ENCODE data around the gene FUT7.

The FUT7 gene

DNA sequence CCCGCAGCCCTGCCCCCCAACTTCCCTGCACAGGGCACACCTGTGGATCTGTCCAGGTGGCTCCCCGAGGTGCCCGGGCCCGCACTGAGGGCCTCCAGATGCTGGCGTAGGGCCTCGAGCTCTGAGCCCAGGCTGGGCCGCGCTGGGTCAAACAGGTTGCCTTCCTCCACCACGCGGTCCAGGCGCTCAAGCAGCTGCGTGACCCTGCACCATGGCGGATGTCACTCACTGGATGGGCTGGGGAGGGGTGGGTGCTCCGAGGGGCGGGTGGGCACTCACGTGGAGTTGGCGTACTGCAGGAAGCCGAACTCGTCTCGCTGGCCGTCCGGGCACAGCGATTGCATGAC, 9.3 kb downstream of the FUT7 start:
- in situ Hi-C loops (cut with HindIII; ENCODE audit: low sequenced_read_pairs) = no loop called here
- DNase-seq (ENCODE audit: low read depth, low spot score) = no peak
- H3K4me3 ChIP-seq (ENCODE audit: low read depth, low read length) = no peak overlapping the region
- TF ChIP-seq, protein P1, sequence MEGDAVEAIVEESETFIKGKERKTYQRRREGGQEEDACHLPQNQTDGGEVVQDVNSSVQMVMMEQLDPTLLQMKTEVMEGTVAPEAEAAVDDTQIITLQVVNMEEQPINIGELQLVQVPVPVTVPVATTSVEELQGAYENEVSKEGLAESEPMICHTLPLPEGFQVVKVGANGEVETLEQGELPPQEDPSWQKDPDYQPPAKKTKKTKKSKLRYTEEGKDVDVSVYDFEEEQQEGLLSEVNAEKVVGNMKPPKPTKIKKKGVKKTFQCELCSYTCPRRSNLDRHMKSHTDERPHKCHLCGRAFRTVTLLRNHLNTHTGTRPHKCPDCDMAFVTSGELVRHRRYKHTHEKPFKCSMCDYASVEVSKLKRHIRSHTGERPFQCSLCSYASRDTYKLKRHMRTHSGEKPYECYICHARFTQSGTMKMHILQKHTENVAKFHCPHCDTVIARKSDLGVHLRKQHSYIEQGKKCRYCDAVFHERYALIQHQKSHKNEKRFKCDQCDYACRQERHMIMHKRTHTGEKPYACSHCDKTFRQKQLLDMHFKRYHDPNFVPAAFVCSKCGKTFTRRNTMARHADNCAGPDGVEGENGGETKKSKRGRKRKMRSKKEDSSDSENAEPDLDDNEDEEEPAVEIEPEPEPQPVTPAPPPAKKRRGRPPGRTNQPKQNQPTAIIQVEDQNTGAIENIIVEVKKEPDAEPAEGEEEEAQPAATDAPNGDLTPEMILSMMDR (IDR thresholded peaks at IDR 0.05; ENCODE audit: low read depth, low read length) = no peak

DNA sequence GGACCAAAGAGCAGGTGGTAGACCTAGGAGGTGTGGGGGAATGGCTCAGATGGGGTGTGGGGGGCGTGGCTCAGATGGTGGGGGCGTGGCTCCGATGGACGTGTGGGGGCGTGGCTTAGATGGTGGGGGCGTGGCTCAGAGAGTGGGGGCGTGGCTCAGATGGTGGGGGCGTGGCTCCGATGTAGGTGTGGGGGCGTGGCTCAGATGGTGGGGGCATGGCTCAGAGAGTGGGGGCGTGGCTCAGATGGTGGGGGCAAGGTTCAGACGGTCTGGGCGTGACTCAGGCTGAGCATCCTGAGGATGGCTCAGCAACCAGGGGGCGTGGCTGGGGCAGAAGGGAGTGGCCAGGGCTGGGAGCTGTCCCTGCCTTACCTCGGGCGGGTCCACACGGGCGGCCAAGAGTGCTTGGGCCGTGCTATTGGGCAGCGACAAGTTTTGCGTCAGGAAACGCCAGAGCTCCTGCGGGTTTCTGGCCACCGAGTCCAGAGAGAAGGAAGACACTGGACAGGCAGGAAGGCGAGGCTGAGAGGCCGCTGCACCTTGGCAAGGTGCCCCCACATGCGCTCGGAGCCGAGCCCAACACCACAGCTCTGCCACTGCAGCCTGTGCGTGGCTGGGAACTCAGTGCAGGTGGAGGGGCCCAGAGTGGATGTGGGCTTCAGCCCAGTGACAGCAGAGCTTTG, 9.8 kb downstream of the FUT7 start:
- in situ Hi-C loops (cut with HindIII; ENCODE audit: low sequenced_read_pairs) = no loop called here
- H3K4me3 ChIP-seq (ENCODE audit: low read depth, low read length) = no peak overlapping the region
- TF ChIP-seq, protein P1 (IDR thresholded peaks at IDR 0.05; ENCODE audit: low read depth, low read length) = no peak
- DNase-seq (ENCODE audit: low read depth, low spot score) = no peak

DNA sequence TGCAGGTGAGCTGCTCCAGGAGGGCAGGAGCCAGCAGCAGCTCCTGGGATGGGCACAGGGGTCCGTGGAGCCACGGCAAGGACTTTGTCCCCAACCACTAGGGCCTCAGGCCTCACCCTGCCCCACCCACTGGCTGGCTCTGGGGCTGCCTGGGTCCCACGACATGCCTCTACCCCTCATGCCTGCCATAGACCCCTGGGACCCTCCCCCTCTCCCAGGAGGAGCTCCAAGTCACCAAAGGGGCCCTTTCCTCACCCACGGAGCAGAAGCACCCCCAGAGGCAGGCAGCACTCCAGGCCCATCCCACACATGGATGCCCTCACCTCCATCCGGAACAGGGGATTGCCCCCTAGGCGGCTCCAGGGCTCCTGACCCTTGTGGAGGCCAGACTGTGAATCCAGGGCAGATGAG, 10.3 kb downstream of the FUT7 start:
- no peak for DNase-seq (ENCODE audit: low read depth, low spot score)
- H3K4me3 ChIP-seq (ENCODE audit: low read depth, low read length) = no peak overlapping the region
- TF ChIP-seq, protein P1 (IDR thresholded peaks at IDR 0.05; ENCODE audit: low read depth, low read length) = no peak
- in situ Hi-C loops (cut with HindIII; ENCODE audit: low sequenced_read_pairs) = no loop called here

DNA sequence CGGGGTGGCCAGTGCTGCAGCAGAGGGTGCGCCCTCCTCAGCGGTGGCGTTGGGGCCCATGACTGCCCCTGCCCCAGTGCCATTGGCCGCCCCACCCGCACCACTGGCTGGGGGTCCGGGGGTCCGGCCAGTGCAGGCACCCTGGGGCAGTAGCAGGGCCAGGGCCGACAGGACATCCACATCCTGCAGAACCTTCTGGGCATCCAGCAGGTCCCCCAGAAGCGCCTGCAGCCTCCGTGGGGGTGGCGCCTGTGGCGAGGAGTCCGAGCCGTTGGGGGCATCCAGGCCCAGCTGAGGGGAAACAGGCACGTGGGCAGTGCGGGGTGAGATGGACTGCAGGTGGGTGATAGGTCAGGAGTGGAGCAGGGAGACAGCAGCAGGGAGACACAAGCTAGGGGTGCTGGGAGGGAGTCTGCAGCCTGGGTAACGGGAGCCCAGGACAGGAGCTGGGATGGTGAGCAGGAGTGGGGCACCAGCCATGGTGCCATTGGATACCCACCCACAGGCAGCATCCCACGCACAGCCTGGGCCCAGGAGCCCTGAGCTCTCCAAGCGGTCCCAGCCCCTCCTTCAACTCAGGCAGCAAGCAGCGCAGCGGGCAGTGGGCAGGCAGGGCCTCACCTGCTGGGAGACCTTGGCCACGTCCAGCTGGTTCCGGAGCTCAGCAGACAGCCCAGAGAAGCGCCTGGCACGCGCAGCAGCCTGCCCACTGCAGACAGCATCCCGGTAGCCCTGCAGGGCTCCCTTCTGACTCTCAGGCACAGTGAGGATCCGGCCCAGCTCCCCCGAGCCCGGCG, 10.9 kb downstream of the FUT7 start:
- no peak overlapping the region for H3K4me3 ChIP-seq (ENCODE audit: low read depth, low read length)
- TF ChIP-seq, protein P1 (IDR thresholded peaks at IDR 0.05; ENCODE audit: low read depth, low read length) = no peak
- in situ Hi-C loops (cut with HindIII; ENCODE audit: low sequenced_read_pairs) = no loop called here
- DNase-seq (ENCODE audit: low read depth, low spot score) = no peak

DNA sequence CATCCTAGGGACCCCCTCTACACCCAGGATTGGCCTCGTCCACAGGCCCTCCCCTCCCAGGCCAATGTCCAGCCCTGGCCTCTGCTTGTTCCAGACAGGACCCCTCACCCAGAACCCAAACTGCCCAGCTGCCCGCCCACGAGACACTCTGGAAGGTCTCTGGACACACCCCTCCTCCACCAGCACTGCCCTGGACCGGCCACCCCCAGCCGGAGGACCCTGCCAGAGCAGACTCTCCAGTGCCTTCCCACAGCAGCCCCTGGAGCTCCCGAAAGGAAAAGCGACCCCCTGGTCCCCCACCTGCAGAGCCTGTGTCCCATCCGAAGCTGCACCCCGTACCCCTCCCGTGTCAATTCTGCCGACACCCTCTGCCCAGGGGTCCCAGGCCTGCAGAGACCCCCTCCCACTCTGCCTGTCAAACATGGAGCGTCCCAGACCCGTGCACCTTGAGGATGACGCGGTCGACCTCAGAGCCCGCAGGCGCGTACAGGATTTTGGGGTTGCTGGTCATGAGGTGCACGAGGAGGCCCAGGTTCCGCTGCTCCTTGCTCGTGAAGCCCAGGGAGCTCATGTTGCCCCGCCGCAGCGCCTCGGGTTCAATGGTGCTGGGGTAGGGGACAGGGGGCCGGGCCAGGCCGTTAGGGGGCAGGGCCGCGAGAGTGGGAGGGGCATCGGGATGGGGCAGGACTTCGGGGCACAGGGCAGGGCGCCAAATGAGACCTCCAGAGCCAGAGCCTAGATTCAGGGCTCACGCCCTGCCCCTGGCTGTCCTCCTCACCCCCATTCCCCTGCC, 11.8 kb downstream of the FUT7 start:
- no peak overlapping the region for H3K4me3 ChIP-seq (ENCODE audit: low read depth, low read length)
- no peak for DNase-seq (ENCODE audit: low read depth, low spot score)
- in situ Hi-C loops (cut with HindIII; ENCODE audit: low sequenced_read_pairs) = no loop called here
- TF ChIP-seq, protein P1 (IDR thresholded peaks at IDR 0.05; ENCODE audit: low read depth, low read length) = no peak

DNA sequence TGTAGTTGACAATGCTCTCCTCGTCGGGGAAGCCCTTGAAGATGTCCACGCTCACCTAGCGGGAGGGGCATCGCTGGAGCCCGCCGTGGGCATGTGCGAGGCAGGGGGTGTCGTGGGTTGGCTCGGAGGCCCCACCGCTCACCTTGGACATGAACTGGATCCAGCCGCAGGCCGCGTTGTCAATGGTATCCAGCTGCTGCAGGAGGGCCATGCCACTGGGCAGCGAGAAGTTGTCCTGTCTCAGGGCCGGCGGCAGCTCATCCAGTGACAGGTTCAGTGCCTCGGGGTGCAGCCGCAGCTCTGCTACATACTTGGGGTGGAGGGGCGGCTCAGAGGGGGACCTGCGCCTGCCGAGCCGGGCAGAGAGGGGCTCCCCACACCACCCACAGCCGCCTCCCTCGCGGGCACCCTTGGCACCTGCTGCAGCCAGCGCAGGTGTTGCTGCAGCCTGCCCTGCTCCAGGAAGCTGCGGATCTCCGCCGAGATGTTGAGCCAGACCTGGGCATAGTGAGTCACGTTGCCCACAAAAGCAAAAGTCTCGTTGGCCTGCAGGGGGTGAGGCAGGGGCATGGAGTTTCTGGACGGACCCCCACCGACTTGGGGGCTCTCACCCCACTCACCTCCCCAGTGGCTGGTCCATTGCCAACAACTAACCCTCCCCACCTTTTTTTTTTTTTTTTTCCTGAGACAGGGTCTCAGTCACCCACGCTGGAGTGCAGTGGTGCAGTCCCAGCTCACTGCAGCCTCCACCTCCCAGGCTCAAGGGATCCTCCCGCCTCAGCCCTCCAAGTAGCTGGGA, 12.9 kb downstream of the FUT7 start:
- in situ Hi-C loops (cut with HindIII; ENCODE audit: low sequenced_read_pairs) = no loop called here
- no peak overlapping the region for H3K4me3 ChIP-seq (ENCODE audit: low read depth, low read length)
- no peak for DNase-seq (ENCODE audit: low read depth, low spot score)
- TF ChIP-seq, protein P1 (IDR thresholded peaks at IDR 0.05; ENCODE audit: low read depth, low read length) = no peak

All from astrocyte of the spinal cord (primary cell).